Peyer's patch (tissue), 4 donors: ENCODE results near the gene FCRL5.

Experiments used
- POLR2A ChIP-seq, 2 donors: fragments of 450-650 bp; IDR thresholded peaks; one replicate each; pipeline ENCODE4 v1.5.1; 2017; ENCODE audit warnings: antibody characterized with exemption in 2 of 2, mild to moderate bottlenecking in 2 of 2, moderate library complexity in 2 of 2
- TF ChIP-seq, protein P1 (sequence below), 6 experiments: fragments of 450-650 bp in 4 of 6; fragments of 200-600 bp in 2 of 6; sonication (generic) in 1 of 6; IDR thresholded peaks; one replicate each; pipeline ENCODE4 v1.5.1; 2017 to 2019; ENCODE audit warnings: antibody characterized with exemption in 6 of 6, mild to moderate bottlenecking in 3 of 6, moderate library complexity in 1 of 6

GRCh38 chr1:157584503-157584902 is 32.2 kb upstream of the FCRL5 start:
- TF ChIP-seq, protein P1, sequence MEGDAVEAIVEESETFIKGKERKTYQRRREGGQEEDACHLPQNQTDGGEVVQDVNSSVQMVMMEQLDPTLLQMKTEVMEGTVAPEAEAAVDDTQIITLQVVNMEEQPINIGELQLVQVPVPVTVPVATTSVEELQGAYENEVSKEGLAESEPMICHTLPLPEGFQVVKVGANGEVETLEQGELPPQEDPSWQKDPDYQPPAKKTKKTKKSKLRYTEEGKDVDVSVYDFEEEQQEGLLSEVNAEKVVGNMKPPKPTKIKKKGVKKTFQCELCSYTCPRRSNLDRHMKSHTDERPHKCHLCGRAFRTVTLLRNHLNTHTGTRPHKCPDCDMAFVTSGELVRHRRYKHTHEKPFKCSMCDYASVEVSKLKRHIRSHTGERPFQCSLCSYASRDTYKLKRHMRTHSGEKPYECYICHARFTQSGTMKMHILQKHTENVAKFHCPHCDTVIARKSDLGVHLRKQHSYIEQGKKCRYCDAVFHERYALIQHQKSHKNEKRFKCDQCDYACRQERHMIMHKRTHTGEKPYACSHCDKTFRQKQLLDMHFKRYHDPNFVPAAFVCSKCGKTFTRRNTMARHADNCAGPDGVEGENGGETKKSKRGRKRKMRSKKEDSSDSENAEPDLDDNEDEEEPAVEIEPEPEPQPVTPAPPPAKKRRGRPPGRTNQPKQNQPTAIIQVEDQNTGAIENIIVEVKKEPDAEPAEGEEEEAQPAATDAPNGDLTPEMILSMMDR (IDR thresholded peaks at IDR 0.05): no peak
- no peak for TF ChIP-seq POLR2A (IDR thresholded peaks at IDR 0.05)
